HL-60/S4 treated with phorbol 12-myristate 13-acetate at 8.2 ng/mL for 4 days and 3 days (cell line): ENCODE measurements around the gene TRIO.

Experiments used
- in situ Hi-C: fragments of 300-500 bp; cut with MboI; formaldehyde crosslinking; loops from 2 replicates; pipeline ENCODE4 v1.15.0; 2022; ENCODE audit warnings: low sequenced_read_pairs

The TRIO gene

GRCh38 chr5:14258840-14259239 is 115.7 kb downstream of the TRIO start:
- in situ Hi-C loops, result loop anchor here (25.0 kb wide), 1 partner anchor 272 kb away; no protein-coding TSS in a partner anchor

GRCh38 chr5:14260637-14261036 is 117.5 kb downstream of the TRIO start:
- in situ Hi-C loops, result loop anchor here (25.0 kb wide), 1 partner anchor 273 kb away; no protein-coding TSS in a partner anchor

DNA sequence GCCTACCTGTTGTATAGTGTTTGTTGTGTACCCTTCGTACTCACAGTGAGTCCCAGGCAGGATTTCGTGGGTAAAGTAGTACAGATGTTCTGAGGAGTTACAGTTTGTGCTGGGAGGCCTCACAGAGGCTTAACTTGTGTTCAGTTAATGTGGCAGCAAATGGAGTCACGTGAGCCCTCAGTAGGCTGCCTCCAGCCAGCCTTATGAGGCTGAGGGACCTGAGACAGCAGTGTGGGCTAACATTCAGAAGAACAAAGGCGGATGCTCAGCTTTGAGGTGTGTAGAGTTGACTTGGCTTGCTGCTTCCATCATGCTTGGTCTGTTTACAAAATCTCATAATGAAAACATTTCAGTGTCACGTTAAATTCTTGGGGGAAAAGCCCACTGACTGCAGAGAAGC is 118.1 kb downstream of the TRIO start:
- in situ Hi-C loops, result loop anchor here (25.0 kb wide), 1 partner anchor 274 kb away; no protein-coding TSS in a partner anchor

DNA sequence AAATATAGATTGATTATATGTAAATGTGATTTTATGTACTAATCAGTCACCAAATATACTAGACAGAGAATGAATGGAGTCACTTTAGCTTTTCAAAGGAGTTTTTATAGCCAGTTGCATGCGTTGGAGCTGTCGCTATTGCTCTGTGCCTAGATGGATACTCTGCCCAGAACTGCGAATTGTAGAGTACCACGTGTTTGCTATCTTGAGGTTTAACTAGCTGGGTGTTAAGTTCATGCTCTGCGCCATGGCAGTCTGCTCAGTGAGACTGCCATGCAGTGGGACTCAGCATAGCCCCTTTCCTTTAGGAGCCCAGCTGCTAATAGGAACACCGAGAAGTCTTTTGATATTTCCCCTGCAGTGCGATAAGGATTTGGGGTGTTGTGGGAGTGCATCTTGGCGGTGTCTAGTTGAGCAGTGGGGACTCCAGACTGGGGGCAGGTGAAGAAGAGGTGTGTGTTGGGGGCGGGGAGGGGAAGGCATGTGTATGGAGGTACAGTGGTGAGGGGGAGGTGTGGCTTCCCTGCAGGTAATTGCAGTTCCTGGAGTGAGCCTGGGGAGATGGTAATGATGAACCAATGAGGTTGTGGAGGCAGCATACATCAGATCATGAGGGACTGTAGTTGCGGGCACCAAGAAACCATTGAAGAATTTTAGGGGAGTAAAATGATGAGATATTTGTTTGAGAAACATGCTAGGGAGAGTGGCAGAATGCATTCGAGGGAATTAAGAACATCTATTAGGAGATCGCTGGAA is 118.9 kb downstream of the TRIO start:
- in situ Hi-C loops, result loop anchor here (25.0 kb wide), 1 partner anchor 275 kb away; no protein-coding TSS in a partner anchor

DNA sequence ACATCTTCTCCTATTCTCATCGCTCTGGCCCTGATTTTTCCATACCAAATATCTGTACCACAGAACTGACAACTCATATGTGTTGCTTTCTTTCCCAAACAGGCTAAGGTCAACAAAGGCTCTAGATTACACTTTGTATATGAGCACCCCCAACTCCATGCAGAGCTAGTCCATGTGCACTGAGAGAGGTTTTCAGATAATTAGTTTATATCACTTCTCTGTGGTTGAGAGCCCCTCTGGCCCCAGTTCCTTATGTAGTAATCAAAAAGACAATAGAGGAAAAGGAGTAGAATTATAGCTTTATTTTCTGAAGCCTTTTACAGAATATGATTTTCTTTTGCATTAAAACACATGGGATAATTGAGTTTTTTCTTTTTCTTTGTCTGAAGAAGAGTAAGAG is 120.0 kb downstream of the TRIO start:
- in situ Hi-C loops, result loop anchor here (25.0 kb wide), 1 partner anchor 276 kb away; no protein-coding TSS in a partner anchor

DNA sequence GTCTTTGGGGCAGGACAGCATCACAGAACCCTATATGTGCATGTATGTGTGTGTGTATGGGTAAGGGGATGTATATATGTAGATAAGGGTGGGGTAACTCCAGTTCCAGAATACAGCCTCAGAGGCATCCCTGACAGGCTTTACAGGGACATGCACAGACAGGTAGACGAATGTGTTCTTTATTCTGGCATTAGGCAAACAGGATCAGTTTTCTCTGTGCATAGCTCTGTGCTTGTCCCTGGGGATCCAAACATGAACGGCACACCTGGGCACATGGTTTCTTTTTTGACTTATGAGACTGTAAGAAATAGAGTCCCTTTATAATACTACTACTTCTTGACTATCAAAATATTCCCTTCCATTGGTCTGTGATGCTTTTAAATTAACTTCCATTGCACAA is 120.6 kb downstream of the TRIO start:
- in situ Hi-C loops, result loop anchor here (25.0 kb wide), 1 partner anchor 276 kb away; no protein-coding TSS in a partner anchor

DNA sequence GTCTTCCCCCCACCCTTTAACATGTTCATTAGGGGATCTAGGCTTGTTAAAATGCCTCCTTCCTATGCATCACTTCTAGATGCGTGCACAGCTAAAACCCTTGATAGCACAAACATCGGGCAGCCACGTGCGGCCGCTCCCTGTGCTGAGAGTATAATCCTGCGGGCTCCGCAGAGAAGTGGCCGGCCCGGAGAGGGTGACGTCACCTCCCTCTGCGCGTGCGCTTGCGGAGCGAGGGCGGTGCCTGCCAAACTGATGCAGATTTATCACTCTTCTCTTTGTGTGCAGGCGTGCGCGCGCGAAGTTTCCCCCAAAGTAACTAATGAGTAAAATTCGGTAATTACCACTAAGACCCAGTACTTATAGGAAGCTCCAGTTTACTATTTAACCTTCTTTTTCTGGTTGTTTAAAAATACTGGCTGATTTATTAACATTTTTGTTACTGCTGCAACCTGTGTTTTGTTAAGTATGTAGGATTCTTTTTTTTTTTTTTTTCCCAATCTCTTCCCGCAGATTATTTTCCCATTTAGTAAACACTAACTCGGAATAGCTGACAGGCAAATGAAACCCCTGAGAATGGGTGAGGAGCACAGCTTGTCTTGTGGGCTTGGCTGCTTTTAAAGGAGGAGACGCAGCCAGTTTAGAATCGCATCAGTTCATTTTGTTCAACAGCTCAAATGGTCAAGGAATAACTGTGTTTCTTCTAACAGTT is 121.6 kb downstream of the TRIO start:
- in situ Hi-C loops, result loop anchor here (25.0 kb wide), 1 partner anchor 277 kb away; no protein-coding TSS in a partner anchor

DNA sequence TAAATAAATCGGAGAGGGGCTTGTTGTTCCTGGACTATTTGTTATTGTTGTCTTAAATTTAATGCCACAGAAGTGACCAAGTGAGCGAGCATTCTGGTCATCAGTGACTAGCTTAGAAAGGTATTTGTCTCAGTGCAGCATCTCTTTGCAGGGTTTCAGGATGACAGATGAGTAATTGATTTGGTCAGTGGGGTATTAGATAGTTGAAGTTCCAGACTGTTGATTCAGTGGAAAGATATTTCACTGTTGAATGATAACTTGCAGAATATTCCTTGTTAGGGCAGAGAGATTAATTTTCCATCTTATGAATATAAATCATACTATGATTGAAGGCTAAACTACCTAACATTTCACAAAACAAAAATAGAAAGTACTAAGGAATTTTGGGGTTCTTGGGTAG is 122.4 kb downstream of the TRIO start:
- in situ Hi-C loops, result loop anchor here (25.0 kb wide), 1 partner anchor 278 kb away; no protein-coding TSS in a partner anchor

DNA sequence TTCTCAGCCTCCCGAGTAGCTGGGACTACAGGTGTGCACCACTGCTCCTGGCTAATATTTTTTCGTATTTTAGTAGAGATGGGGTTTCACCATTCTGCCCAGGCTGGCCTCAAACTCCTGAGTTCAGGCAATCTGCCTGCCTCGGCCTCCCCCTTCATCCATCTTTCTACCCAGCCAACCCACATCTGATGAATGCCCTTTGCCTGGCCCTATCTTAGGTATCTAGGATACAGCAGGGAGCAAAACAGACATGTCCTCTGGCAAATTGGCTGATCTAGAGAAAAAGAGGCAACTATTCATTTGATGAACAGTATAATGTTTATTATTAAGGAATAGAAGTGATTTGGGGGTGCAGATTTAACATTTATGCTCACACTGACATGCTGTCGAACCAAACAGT is 123.0 kb downstream of the TRIO start:
- in situ Hi-C loops, result loop anchor here (25.0 kb wide), 1 partner anchor 279 kb away; no protein-coding TSS in a partner anchor

DNA sequence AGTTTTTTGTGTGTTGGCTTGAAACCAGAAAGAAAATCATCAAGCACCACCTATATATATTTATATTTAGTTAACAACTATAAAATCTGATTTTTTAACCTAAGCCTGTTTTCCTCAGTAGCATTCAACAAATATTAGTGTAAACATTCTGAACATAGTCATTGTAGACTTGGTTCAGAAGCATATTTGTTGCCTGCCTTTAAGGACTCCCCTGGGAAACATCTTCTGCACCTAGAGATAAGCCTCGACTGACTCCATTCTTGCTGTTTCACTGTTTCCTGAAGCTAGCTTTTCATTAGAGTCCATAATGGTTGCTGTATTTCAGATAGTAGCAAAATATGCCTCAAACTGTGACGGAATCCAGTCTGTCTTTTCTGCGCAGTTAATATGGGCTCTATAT is 123.5 kb downstream of the TRIO start:
- in situ Hi-C loops, result loop anchor here (25.0 kb wide), 1 partner anchor 279 kb away; no protein-coding TSS in a partner anchor

GRCh38 chr5:14267166-14267838 is 124.2 kb downstream of the TRIO start:
- in situ Hi-C loops, result loop anchor here (25.0 kb wide), 1 partner anchor 280 kb away; no protein-coding TSS in a partner anchor

- in situ Hi-C loops, result loop anchor here (25.0 kb wide), 1 partner anchor 281 kb away; no protein-coding TSS in a partner anchor
Measured at GRCh38 chr5:14267991-14268708, 125.0 kb downstream of the TRIO start.

GRCh38 chr5:14268738-14269137 is 125.6 kb downstream of the TRIO start:
- in situ Hi-C loops, result loop anchor here (25.0 kb wide), 1 partner anchor 281 kb away; no protein-coding TSS in a partner anchor

DNA sequence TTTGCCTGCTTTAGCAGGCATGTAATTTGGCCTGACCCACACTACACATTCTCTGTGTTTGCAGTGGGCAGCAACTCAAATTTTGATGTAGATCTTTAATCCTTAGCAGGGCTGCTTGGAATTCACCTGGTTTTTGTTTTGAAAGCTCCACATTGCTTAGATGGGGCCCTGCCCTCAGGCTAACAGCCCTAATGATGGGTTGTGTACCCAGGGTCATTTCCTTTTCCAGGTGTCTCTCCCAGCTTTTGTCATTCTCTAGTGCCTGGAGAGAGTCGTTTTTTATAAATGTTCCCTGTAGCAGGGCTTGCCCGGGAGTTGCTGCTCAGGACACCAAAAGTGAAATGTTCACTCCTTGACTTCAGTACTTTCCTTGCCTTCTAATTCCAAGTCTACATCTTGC is 126.3 kb downstream of the TRIO start:
- in situ Hi-C loops, result loop anchor here (25.0 kb wide), 1 partner anchor 282 kb away; no protein-coding TSS in a partner anchor

- in situ Hi-C loops, result loop anchor here (25.0 kb wide), 1 partner anchor 283 kb away; no protein-coding TSS in a partner anchor
Measured at GRCh38 chr5:14270209-14270702, 127.1 kb downstream of the TRIO start.

GRCh38 chr5:14272548-14273205 is 129.5 kb downstream of the TRIO start:
- in situ Hi-C loops, result loop anchor here (25.0 kb wide), 1 partner anchor 285 kb away; no protein-coding TSS in a partner anchor

DNA sequence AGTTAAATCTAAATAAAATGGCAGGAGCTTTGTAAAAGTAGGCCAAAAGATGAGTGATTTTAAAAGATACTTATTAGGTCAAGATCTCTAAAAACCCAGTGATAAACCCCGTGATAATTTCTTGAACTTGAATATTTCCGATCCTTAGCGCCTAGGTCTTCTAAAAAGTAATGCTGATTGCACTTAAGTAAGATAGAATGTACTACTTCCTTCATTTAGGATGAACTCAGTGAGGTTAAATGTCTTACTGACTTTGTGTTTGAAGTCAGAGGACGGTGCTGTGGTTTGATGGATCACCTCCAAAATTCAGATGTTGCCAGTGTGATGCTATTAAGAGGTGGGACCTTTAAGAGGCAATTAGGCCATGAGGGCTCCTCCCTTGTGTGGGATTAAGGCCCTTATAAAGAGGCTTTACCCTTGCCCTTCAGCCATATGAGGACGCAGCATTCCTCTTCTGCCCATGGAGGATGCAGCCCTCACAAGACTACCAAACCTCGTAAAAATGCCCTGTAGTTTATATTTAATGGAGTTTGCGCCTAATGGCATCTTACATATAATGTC is 130.1 kb downstream of the TRIO start:
- in situ Hi-C loops, result loop anchor here (25.0 kb wide), 1 partner anchor 286 kb away; no protein-coding TSS in a partner anchor

DNA sequence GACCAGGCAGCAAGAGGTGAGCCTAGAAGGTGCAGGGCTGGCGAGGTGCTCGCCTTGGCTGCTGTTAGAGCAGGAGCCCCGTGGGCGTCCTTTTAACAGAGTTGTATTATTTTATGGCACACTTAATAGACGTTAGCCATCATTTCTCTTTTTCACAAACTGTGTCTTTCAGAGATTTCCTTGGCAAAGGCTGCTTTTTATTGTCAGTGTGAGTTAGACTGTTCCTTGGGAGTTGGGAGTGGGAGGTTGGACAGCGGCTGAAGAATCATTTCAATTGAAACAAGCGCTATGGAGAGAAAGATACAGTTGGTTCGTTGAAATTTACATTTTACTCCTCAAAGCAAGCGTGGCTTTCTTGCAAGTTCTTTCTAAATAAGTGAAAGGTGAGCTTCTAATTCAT is 133.2 kb downstream of the TRIO start:
- in situ Hi-C loops, result no loop called here
